22Rv1 (cell line): ENCODE measurements around the gene ADIPOR2.

Source experiments
- ZFX ChIP-seq: fragments of 450-650 bp; IDR thresholded peaks from 2 replicates; pipeline ENCODE4 v1.6.1; 2017; ENCODE audit warnings: antibody characterized with exemption, borderline replicate concordance
- TF ChIP-seq, protein P1 (sequence below): fragments of 450-650 bp; IDR thresholded peaks from 2 replicates; pipeline ENCODE4 v1.5.1; 2017; ENCODE audit warnings: mild to moderate bottlenecking

DNA sequence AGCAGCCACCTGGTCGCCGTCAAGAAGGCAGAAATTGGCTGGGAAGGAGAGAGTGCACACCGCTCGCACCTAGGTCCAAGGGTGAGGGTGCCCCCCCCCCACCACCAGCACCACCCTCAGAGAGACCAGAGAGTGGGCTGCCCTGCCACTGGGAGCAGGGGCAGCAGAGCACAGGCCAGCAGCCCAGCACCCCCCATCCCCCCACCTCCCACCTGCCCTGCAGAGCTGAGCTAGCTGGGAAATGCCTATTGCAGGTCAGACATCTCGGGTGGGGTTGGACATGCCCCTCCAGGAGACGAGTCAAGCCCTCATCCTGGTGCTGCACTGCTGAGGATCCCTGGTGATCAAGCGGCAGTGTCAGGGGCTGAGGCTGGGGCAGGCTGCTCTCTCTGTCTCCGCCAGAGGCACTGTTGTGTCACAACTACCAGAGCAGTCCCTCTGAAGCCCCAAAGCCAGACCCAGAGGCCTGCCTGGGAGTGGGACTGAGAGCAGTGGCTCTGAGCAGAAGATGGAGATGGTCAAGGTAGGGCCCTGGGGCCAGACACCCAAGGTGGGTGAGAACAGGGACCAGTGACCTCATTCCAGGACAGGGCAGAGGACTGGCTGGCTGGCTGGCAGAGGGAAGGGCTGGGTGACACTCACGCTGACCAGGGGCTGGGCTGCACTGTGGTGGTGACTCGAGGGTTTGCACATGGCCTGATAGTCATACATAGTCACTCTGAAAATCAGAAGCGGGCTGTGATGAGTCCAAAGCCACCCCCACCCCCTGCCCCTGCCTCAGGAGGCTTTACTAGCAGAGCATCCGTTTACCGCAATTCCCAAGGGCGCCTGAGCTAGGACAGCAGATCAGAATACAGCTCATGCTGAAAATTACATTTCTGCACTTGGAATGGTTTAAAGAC is 109.8 kb downstream of the ADIPOR2 start:
- TF ChIP-seq, protein P1, sequence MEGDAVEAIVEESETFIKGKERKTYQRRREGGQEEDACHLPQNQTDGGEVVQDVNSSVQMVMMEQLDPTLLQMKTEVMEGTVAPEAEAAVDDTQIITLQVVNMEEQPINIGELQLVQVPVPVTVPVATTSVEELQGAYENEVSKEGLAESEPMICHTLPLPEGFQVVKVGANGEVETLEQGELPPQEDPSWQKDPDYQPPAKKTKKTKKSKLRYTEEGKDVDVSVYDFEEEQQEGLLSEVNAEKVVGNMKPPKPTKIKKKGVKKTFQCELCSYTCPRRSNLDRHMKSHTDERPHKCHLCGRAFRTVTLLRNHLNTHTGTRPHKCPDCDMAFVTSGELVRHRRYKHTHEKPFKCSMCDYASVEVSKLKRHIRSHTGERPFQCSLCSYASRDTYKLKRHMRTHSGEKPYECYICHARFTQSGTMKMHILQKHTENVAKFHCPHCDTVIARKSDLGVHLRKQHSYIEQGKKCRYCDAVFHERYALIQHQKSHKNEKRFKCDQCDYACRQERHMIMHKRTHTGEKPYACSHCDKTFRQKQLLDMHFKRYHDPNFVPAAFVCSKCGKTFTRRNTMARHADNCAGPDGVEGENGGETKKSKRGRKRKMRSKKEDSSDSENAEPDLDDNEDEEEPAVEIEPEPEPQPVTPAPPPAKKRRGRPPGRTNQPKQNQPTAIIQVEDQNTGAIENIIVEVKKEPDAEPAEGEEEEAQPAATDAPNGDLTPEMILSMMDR: peak; percentile 45
- TF ChIP-seq ZFX: no peak
